Body of pancreas (tissue), 4 donors: ENCODE data around the gene SLC66A3. TPM values are rescaled to one million over a fixed set of nuclear protein-coding genes. Genes with fewer than 3 reads are reported as not detected.

Experiments used
- ATAC-seq: fragments of 150-250 bp; one replicate; pipeline ENCODE4 v1.9.1; 2016
- DNase-seq, 4 donors: peaks; one replicate each; pipeline ENCODE4 v3.0.0-alpha.2; 2019
- H3K27ac ChIP-seq, 4 donors: fragments of 200-600 bp; sonication (generic); 1 replicate in 3 of 4; 2 replicates in 1 of 4; pipeline versions ENCODE4 v1.5.1 to v1.6.1; 2016 to 2019; ENCODE audit warnings: mild to moderate bottlenecking in 1 of 4, mixed read lengths in 1 of 4, moderate library complexity in 1 of 4
- H3K27me3 ChIP-seq, 2 donors: fragments of 200-600 bp; sonication (generic); one replicate each; pipeline ENCODE4 v1.6.0; 2016; ENCODE audit warnings: mild to moderate bottlenecking in 1 of 2
- H3K36me3 ChIP-seq, 2 donors: fragments of 200-600 bp; sonication (generic); replicated peaks in 1 of 2; 2 replicates each; pipeline ENCODE4 v1.5.1; 2016; ENCODE audit warnings: low read depth in 2 of 2; ENCODE audit not compliant: insufficient read depth in 1 of 2
- H3K4me1 ChIP-seq: fragments of 200-600 bp; sonication (generic); one replicate; pipeline ENCODE4 v1.6.0; 2016
- H3K4me3 ChIP-seq, 2 donors: fragments of 200-600 bp; sonication (generic); 1 replicate in 1 of 2; 2 replicates in 1 of 2; pipeline ENCODE4 v1.5.1; 2016 to 2019
- H3K9me3 ChIP-seq, 3 donors: fragments of 200-600 bp; sonication (generic); 1 replicate in 2 of 3; 2 replicates in 1 of 3; pipeline ENCODE4 v1.5.1; 2016
- POLR2A ChIP-seq, 3 donors: fragments of 450-650 bp; IDR thresholded peaks; one replicate each; pipeline ENCODE4 v1.6.1; 2016; ENCODE audit warnings: antibody characterized with exemption in 3 of 3, mild to moderate bottlenecking in 2 of 3
- intact Hi-C: fragments of 100-400 bp; cut with DNase I; formaldehyde crosslinking; loops from one replicate; pipeline ENCODE4 v1.15.1; 2023
- total RNA-seq, 2 donors: library from RNA; depleted of rRNA; stranded (reverse); fragments of >200 nt; gene quantifications; one replicate each; pipeline ENCODE4 v1.1.0, GENCODE V29; 2016
- TF ChIP-seq, protein P1 (sequence below), 7 experiments: fragments of 450-650 bp in 4 of 7; fragments of 200-600 bp in 3 of 7; sonication (generic) in 3 of 7; IDR thresholded peaks; one replicate each; pipeline ENCODE4 v1.5.1; 2016 to 2019; ENCODE audit warnings: antibody characterized with exemption in 7 of 7

SLC66A3 gene
- total RNA-seq, 2 donors from 2014 or later = 28.0 to 38.2 TPM

DNA sequence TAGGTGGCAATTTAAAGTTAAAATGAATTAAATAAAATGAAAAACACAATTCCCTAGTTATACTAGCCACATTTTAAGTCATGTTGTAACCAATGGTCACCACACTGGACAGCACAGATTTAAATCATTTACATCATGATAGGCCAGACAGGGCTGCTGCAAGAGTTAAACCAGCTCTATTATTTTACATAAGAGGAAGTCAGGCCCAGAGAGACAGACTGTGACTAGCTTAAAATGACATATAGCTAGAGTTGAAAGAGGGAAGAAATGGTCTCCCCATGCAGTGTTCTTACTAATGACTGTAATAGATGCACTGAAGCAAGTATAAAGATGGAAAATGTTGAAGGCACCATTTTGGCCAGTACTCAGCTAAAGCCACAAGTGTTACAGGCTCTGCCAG lies 69.6 kb downstream of the SLC66A3 start:
- DNase-seq (no peak), ATAC-seq (no peak)
- Histone ChIP-seq H3K9me3 (no peaks in the 10 kb centered on the region), H3K27me3 (no peaks in the 10 kb centered on the region), H3K36me3 (peaks cover 0 to 7% of the 10 kb centered on the region in 2 donors), H3K27ac (no peak overlapping the region), H3K4me1 (no peaks in the 10 kb centered on the region), H3K4me3 (no peak overlapping the region)
- TF ChIP-seq, protein P1, sequence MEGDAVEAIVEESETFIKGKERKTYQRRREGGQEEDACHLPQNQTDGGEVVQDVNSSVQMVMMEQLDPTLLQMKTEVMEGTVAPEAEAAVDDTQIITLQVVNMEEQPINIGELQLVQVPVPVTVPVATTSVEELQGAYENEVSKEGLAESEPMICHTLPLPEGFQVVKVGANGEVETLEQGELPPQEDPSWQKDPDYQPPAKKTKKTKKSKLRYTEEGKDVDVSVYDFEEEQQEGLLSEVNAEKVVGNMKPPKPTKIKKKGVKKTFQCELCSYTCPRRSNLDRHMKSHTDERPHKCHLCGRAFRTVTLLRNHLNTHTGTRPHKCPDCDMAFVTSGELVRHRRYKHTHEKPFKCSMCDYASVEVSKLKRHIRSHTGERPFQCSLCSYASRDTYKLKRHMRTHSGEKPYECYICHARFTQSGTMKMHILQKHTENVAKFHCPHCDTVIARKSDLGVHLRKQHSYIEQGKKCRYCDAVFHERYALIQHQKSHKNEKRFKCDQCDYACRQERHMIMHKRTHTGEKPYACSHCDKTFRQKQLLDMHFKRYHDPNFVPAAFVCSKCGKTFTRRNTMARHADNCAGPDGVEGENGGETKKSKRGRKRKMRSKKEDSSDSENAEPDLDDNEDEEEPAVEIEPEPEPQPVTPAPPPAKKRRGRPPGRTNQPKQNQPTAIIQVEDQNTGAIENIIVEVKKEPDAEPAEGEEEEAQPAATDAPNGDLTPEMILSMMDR (IDR thresholded peaks at IDR 0.05) = no peak
- TF ChIP-seq POLR2A (IDR thresholded peaks at IDR 0.05) = no peak
- intact Hi-C loops = no loop called here

DNA sequence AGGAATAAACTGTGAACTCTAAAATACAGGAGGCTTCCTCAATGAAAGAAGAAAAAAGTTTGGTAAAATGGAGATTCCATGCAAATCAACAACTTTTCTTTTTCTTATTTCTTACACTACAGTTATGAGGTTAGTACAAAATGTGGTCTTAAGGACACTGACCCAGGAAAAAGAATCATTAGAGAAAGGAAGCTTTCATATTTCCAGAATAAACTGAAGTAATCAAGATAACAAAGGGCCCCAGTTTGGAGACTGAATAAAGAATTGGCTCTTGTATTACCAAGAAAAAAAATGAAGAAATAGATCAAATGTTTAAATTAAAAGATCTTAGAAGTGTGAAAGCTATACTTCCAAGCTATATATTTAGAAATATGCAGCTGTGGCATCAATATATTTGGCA lies 72.3 kb downstream of the SLC66A3 start:
- intact Hi-C loops = no loop called here
- no peak overlapping the region for H3K4me3 ChIP-seq
- TF ChIP-seq, protein P1 (IDR thresholded peaks at IDR 0.05) = no peak
- no peak for TF ChIP-seq POLR2A (IDR thresholded peaks at IDR 0.05)
- DNase-seq = no peak
- no peak for ATAC-seq
- H3K9me3 ChIP-seq = no peaks in the 10 kb centered on the region
- H3K36me3 ChIP-seq = peaks cover 0 to 3% of the 10 kb centered on the region in 2 donors
- no peak overlapping the region for H3K27ac ChIP-seq
- H3K4me1 ChIP-seq = no peaks in the 10 kb centered on the region
- no peaks in the 10 kb centered on the region for H3K27me3 ChIP-seq

Other genes starting within 250 kb of the SLC66A3 start
- 1 to 10 TPM in 1 of 2 donors, not detected in 1; 5.3 TPM for gene KCNF1, start 243.5 kb upstream of the SLC66A3 start, total RNA-seq
- gene ROCK2, start 189.2 kb downstream of the SLC66A3 start, total RNA-seq = 10 to 100 TPM; 24.4 to 32.3 TPM